Panc1 (cell line): Measurements from ENCODE around the gene ABHD17A. TPM values are rescaled to one million over a fixed set of nuclear protein-coding genes. Genes with fewer than 3 reads are reported as not detected.

ENCODE experiments used
- total RNA-seq: library from RNA; stranded (reverse); gene quantifications from one replicate; pipeline ENCODE4 v1.2.1, GENCODE V29; 2021; ENCODE audit not compliant: unreplicated experiment

The ABHD17A gene
- total RNA-seq, 1 experiment from 2014 or later: 57.1 TPM

Other genes with a start within 250 kb of the ABHD17A start
- gene TCF3, start 232.9 kb downstream of the ABHD17A start, total RNA-seq: 175 TPM
- 16.5 TPM for gene ONECUT3, start 132.0 kb downstream of the ABHD17A start, total RNA-seq
- 67.7 TPM for gene ATP8B3, start 73.2 kb downstream of the ABHD17A start, total RNA-seq
- gene REXO1, start 37.0 kb downstream of the ABHD17A start, total RNA-seq: 52.1 TPM
- gene KLF16, start 21.9 kb downstream of the ABHD17A start, total RNA-seq: 79.3 TPM
- gene ADAT3, start 19.9 kb upstream of the ABHD17A start, total RNA-seq: 8.9 TPM
- 98.4 TPM for gene SCAMP4, start 19.9 kb upstream of the ABHD17A start, total RNA-seq
- 65.8 TPM for gene CSNK1G2, start 55.7 kb upstream of the ABHD17A start, total RNA-seq
- gene BTBD2, start 130.2 kb upstream of the ABHD17A start, total RNA-seq: 59.6 TPM
- 240 TPM for gene MKNK2, start 165.7 kb upstream of the ABHD17A start, total RNA-seq
- 36.3 TPM for gene MOB3A, start 210.8 kb upstream of the ABHD17A start, total RNA-seq
- 5.4 TPM for gene IZUMO4, start 211.4 kb upstream of the ABHD17A start, total RNA-seq